ENCODE results near the gene CCDC127.
"Not testable (repeated sequence)": the region's sequence is repeated elsewhere in the genome, so short reads cannot be mapped to it uniquely, and the experiment has no call there.

DNA sequence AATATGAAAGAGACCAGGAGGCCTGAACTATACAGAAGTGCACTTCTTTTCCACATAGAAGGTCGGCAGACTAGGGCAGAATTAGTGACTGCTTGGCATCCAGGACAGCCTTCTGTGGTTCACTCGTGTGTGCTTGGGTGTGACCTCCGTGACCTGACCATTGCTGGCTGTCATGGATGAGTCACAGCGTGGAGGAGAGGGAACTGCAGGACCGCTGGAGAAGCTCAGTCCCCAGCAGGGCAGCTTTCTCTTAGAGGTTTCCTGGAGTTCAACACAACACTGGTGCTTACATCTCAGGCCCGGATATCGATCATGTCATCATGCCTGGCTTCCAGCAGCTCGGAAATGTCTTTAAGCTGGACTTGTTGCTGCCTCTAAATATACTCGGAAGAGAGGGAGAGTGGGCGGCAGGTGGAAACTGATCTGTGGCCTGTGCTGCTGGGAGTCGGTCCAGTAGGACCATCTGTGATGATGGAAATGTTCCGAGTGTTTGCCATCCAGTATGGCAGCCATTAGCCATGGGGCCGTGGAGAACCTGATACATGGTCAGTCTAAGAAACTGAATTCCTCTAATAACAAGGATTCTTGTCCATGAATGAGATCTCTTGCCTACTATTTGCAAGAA, 23.2 kb upstream of the CCDC127 start:
- TF ChIP-seq CSRNP3 (CRISPR knock-in tag; IDR thresholded peaks at IDR 0.05); POU6F1 (CRISPR knock-in tag; IDR thresholded peaks at IDR 0.05; ENCODE audit: borderline replicate concordance, low read depth); OSR1 (CRISPR knock-in tag; IDR thresholded peaks at IDR 0.05): not testable (repeated sequence)
